Esophagus muscularis mucosa (tissue), 4 donors: Measurements from ENCODE around the gene ENTPD5. TPM values are rescaled to one million over a fixed set of nuclear protein-coding genes. Genes with fewer than 3 reads are reported as not detected.

Experiments used
- DNase-seq: peaks from one replicate; pipeline ENCODE4 v3.0.0-alpha.2; 2017; ENCODE audit errors: extremely low spot score
- H3K27ac ChIP-seq, 4 donors: fragments of 200-600 bp; sonication (generic); replicated peaks in 1 of 4; 1 replicate in 3 of 4; 2 replicates in 1 of 4; pipeline ENCODE4 v1.5.1; 2016 to 2019; ENCODE audit warnings: mild to moderate bottlenecking in 1 of 4
- H3K27me3 ChIP-seq, 4 donors: fragments of 200-600 bp; sonication (generic); one replicate each; pipeline versions ENCODE4 v1.5.1 to v1.6.0; 2016 to 2019
- H3K36me3 ChIP-seq, 4 donors: fragments of 200-600 bp; sonication (generic); one replicate each; pipeline ENCODE4 v1.5.1; 2016 to 2019
- H3K4me1 ChIP-seq, 4 donors: fragments of 200-600 bp; sonication (generic); one replicate each; pipeline ENCODE4 v1.5.1; 2016 to 2019
- H3K4me3 ChIP-seq, 4 donors: fragments of 200-600 bp; sonication (generic); 1 replicate in 2 of 4; 2 replicates in 2 of 4; pipeline ENCODE4 v1.5.1; 2016 to 2019; ENCODE audit warnings: mild to moderate bottlenecking in 4 of 4, moderate library complexity in 1 of 4
- H3K9me3 ChIP-seq, 4 donors: fragments of 200-600 bp; sonication (generic); 1 replicate in 3 of 4; 2 replicates in 1 of 4; pipeline ENCODE4 v1.5.1; 2016 to 2019
- EP300 ChIP-seq: sonication (generic); formaldehyde crosslinking; IDR thresholded peaks from one replicate; pipeline ENCODE4 v1.6.1; 2017; ENCODE audit warnings: antibody characterized with exemption
- POLR2A ChIP-seq: fragments of 450-650 bp; IDR thresholded peaks from one replicate; pipeline ENCODE4 v1.6.1; 2017; ENCODE audit warnings: antibody characterized with exemption, moderate library complexity, mild to moderate bottlenecking, low read depth
- POLR2AphosphoS5 ChIP-seq, 2 donors: sonication (generic); formaldehyde crosslinking; IDR thresholded peaks; one replicate each; pipeline ENCODE4 v1.6.1; 2017; ENCODE audit warnings: antibody characterized with exemption in 2 of 2
- WGBS: methylation state at CpG from one replicate; pipeline ENCODE4 v1.1.5; 2018; 5-methylcytosine and 5-hydroxymethylcytosine counted together
- intact Hi-C: fragments of 100-400 bp; cut with DNase I; formaldehyde crosslinking; loops from one replicate; pipeline ENCODE4 v1.15.1; 2023
- total RNA-seq, 4 donors: library from RNA; depleted of rRNA; stranded (reverse); fragments of >200 nt; gene quantifications; one replicate each; pipeline versions ENCODE4 v1.1.0 to v1.2.1, GENCODE V29; 2016
- TF ChIP-seq, protein P1 (sequence below), 3 experiments: fragments of 200-600 bp in 2 of 3; fragments of 450-650 bp in 1 of 3; sonication (generic) in 2 of 3; IDR thresholded peaks; one replicate each; pipeline ENCODE4 v1.5.1; 2017 to 2019; ENCODE audit warnings: antibody characterized with exemption in 3 of 3, mild to moderate bottlenecking in 2 of 3, moderate library complexity in 1 of 3

Gene ENTPD5, protein sequence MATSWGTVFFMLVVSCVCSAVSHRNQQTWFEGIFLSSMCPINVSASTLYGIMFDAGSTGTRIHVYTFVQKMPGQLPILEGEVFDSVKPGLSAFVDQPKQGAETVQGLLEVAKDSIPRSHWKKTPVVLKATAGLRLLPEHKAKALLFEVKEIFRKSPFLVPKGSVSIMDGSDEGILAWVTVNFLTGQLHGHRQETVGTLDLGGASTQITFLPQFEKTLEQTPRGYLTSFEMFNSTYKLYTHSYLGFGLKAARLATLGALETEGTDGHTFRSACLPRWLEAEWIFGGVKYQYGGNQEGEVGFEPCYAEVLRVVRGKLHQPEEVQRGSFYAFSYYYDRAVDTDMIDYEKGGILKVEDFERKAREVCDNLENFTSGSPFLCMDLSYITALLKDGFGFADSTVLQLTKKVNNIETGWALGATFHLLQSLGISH
- total RNA-seq = 1 to 10 TPM; 5.5 to 9.6 (median 6.0) TPM

DNA sequence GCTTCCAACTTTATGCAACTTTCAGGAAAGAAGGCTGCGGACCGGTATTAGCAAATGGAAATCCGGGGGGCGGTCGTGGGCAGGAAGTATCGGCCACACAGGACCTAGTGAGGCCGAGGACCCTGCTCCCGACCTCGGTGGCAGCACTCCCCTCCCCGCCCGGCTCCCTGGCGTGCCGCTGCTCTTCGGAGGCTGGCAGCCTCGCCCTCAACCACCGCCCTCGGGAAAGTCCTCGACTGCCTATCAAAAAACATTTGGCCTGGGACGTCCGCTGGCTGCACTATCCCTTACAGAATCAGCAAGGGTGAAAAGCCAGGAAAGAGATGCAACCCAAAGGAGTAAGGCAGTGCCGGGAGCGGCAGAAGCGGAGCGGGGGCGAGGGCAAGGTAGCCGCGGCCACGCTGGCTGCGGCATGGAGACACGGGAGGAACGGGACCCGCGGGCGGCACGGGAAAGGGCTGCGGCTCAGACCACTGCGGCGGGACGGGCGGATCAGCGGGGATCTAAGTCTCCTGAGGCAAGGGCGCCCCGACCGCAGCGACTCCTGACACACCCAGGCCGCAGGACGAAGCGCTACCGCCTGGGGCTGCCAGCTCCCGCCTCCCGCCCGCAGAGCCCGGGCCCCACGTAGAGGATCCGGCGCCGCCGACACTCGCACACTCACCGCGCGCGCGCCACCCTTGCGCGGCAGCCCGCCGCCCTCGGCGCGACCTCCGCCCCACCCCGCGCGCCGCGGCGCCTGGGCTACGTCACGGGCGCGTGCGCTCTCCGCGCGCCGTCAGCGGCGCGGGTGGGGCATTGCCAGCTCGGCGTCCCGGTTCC is at the start of gene ENTPD5, which contains the start of gene BBOF1:
Gene ENTPD5, minus strand, starts transcription at position 703 of the 822 bp plus-strand sequence. CDS start 31,186 bp downstream, outside the sequence.
Gene BBOF1, plus strand, starts transcription at position 764 of the 822 bp plus-strand sequence. CDS start 130 bp downstream, outside the sequence.
- H3K9me3 ChIP-seq = no peaks in the 10 kb centered on the region
- H3K4me3 ChIP-seq = peak within 1 kb of the TSS; percentile 80 to 91 (median 86)
- no peaks in the 10 kb centered on the region for H3K27me3 ChIP-seq
- peak; percentile 93 for DNase-seq
- peaks cover 11 to 23% (median 17%) of the 10 kb centered on the region in 4 donors for H3K4me1 ChIP-seq
- intact Hi-C loops = loop anchor here (5.0 kb wide), 2 partner anchors 66 to 131 kb away; partner anchors contain the start of genes COQ6, FAM161B and ZNF410
- TF ChIP-seq POLR2A (peak; percentile 67), EP300 (no peak), POLR2AphosphoS5 (IDR thresholded peaks at IDR 0.05) (peak; percentile 80 to 93)
- TF ChIP-seq, protein P1, sequence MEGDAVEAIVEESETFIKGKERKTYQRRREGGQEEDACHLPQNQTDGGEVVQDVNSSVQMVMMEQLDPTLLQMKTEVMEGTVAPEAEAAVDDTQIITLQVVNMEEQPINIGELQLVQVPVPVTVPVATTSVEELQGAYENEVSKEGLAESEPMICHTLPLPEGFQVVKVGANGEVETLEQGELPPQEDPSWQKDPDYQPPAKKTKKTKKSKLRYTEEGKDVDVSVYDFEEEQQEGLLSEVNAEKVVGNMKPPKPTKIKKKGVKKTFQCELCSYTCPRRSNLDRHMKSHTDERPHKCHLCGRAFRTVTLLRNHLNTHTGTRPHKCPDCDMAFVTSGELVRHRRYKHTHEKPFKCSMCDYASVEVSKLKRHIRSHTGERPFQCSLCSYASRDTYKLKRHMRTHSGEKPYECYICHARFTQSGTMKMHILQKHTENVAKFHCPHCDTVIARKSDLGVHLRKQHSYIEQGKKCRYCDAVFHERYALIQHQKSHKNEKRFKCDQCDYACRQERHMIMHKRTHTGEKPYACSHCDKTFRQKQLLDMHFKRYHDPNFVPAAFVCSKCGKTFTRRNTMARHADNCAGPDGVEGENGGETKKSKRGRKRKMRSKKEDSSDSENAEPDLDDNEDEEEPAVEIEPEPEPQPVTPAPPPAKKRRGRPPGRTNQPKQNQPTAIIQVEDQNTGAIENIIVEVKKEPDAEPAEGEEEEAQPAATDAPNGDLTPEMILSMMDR (IDR thresholded peaks at IDR 0.05) = peak in 1 of 3 experiments; percentile 19
- WGBS = 0% methylated on average over 9 of the region's 93 CpGs
- peaks cover 0 to 9% (median 2%) of the 10 kb centered on the region in 4 donors for H3K36me3 ChIP-seq
- peak within 1 kb of the TSS; percentile 95 to 99 (median 98) for H3K27ac ChIP-seq

DNA sequence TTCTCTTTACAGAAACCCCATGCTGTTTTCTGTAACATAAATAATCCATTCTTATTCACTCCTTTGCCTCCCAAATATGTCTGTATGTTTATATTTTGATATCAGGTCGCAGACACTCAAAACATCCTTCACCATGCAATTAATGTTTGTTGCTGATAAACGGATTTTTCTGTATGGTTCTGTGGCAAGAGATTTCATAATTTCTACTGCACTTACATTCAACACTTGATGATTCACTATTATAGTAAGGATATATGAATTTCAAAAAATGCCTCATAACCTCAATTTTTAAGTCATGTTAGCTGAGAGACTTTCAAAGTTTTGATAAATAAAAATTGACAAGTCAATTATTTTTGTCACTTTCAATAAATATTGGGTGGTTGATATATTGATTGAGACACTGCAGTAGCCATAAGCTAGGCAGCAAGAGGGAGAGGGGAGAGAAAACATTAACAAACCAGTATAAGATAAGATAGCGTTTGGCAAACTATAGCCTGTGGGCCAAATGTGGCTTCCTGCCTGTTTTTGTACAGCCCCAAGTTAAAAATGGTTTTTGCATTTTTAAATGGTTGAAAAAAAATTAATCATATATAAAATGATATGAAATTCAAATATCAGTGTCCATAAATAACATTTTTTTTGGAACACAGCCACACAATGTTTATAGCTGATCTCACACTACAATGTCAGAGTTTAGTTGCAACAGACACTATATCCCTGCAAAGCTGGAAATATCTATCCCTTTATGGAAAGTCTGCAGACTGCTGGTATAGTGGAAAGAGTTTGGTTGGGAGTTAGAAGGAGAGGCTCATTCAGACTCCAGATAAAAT is 46.9 kb upstream of the ENTPD5 start:
- intact Hi-C loops = no loop called here
- no peak for DNase-seq
- TF ChIP-seq POLR2AphosphoS5 (IDR thresholded peaks at IDR 0.05) (no peak), EP300 (no peak), POLR2A (no peak)
- TF ChIP-seq, protein P1 (IDR thresholded peaks at IDR 0.05) = no peak
- Histone ChIP-seq H3K4me3 (no peak overlapping the region), H3K27ac (no peak overlapping the region), H3K4me1 (no peaks in the 10 kb centered on the region), H3K9me3 (no peaks in the 10 kb centered on the region), H3K27me3 (no peaks in the 10 kb centered on the region), H3K36me3 (peaks cover 68 to 100% (median 88%) of the 10 kb centered on the region in 4 donors)
- WGBS = 80% methylated on average over 3 of the region's 3 CpGs

DNA sequence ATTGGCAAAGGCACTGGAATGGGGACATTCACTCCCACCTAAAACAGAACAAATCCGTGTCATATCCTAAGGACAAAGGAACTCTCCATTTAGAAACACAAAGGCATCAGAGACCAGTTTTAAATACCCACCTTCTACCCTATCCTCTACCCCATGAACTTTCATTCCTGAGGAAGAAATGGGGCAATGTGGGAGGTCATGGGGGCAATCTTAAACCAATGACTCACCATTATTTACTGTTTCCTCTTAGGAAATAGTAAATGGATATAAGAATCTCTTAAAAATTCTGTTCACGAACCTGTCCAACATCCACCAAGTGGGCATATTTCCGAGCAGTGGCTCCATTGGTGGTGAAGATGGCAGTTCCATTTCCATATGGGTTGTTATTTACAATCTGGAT is 45.8 kb upstream of the ENTPD5 start:
- H3K27ac ChIP-seq = no peak overlapping the region
- H3K9me3 ChIP-seq = no peaks in the 10 kb centered on the region
- 90% methylated on average over 3 of the region's 3 CpGs for WGBS
- no peaks in the 10 kb centered on the region for H3K27me3 ChIP-seq
- no peak for DNase-seq
- no peak overlapping the region for H3K4me3 ChIP-seq
- no peaks in the 10 kb centered on the region for H3K4me1 ChIP-seq
- intact Hi-C loops = no loop called here
- TF ChIP-seq, protein P1 (IDR thresholded peaks at IDR 0.05) = no peak
- no peak for TF ChIP-seq POLR2A
- no peak for TF ChIP-seq EP300
- no peak for TF ChIP-seq POLR2AphosphoS5 (IDR thresholded peaks at IDR 0.05)
- peaks cover 63 to 100% (median 91%) of the 10 kb centered on the region in 4 donors for H3K36me3 ChIP-seq

DNA sequence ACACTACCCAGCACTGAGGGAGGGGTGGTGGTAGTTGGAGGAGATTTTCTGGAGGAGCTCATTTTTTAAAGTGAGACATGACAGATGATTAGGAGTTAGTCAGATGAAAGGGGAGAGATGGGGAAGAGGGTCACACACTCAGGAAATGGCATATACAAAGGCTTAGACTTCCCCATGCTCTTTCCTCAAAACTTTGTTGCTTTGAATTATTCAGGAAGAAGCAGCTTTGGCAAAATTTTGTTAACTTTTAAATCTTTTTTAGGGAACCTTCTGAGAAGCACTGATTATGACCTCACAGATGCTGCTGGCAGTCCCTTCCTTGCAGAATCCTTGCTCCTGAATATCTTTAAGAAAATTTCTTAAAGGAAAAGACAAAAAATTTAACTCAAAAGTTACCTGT is 45.3 kb upstream of the ENTPD5 start:
- intact Hi-C loops = no loop called here
- H3K36me3 ChIP-seq = peaks cover 63 to 100% (median 93%) of the 10 kb centered on the region in 4 donors
- no peaks in the 10 kb centered on the region for H3K4me1 ChIP-seq
- TF ChIP-seq POLR2AphosphoS5 (IDR thresholded peaks at IDR 0.05) = no peak
- TF ChIP-seq, protein P1 (IDR thresholded peaks at IDR 0.05) = no peak
- no peak for TF ChIP-seq POLR2A
- no peak for TF ChIP-seq EP300
- H3K4me3 ChIP-seq = no peak overlapping the region
- H3K27me3 ChIP-seq = no peaks in the 10 kb centered on the region
- DNase-seq = no peak
- H3K9me3 ChIP-seq = no peaks in the 10 kb centered on the region
- no peak overlapping the region for H3K27ac ChIP-seq
